Mesodermal cell (in vitro differentiated cells): ENCODE results near the gene HTR5A.

Source experiments
- H3K27ac ChIP-seq: 2 replicates; pipeline ENCODE4 v1.7.0; 2013; ENCODE audit warnings: mild to moderate bottlenecking, low read depth, low read length, moderate library complexity; ENCODE audit not compliant: severe bottlenecking
- H3K36me3 ChIP-seq: 2 replicates; pipeline ENCODE4 v1.7.1; 2013; ENCODE audit warnings: mild to moderate bottlenecking, low read length, moderate library complexity; ENCODE audit not compliant: control insufficient read depth, insufficient read depth
- H3K4me1 ChIP-seq: one replicate; pipeline ENCODE4 v1.7.1; 2013; ENCODE audit warnings: mild to moderate bottlenecking, low read length; ENCODE audit not compliant: insufficient read depth, control insufficient read depth, poor library complexity, severe bottlenecking
- H3K4me3 ChIP-seq: 2 replicates; pipeline ENCODE4 v1.7.0; 2013; ENCODE audit warnings: low read length, control low read depth, mild to moderate bottlenecking; ENCODE audit not compliant: insufficient read depth, poor library complexity, severe bottlenecking; ENCODE audit errors: extremely low read depth
- H3K9me3 ChIP-seq: 2 replicates; pipeline ENCODE4 v1.7.1; 2013; ENCODE audit warnings: mild to moderate bottlenecking, low read length, moderate library complexity; ENCODE audit not compliant: control insufficient read depth
- WGBS, 2 experiments: methylation state at CpG; one replicate each; pipeline ENCODE4 v1.1.5; 2013; ENCODE audit warnings: missing lambda C conversion rate in 2 of 2; ENCODE audit not compliant: insufficient coverage in 2 of 2; 5-methylcytosine and 5-hydroxymethylcytosine counted together

Gene HTR5A

DNA sequence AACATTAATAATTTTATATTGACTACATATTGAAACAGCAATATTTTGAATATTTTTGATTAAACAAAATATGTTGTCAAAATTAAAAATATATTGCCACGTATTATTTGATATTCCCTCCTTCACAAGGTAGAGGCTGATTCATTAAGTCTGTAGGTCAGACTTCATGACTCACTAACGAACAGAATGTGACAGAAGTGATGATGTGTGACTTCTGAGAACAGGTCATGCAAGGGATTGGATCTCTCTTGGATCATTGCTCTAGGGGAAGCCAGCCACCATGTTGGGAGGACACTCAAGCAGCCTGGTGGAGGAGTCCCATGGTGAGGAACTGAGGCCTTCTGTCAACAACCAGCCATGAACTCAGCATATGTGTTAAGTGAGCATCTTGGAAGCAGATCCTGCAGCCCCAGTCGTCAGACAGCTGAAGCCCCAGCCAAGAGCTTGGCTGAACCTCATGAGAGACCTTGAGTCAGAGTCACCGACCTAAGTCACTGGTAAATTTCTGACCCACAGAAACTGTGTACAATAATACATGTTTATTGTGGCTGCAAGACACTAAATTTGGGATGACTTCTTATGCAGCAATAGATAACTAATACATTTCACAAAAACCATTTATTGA is 66.6 kb downstream of the HTR5A start:
- H3K4me3 ChIP-seq = no peak overlapping the region
- no peaks in the 10 kb centered on the region for H3K36me3 ChIP-seq
- no peaks in the 10 kb centered on the region for H3K9me3 ChIP-seq
- 79 to 80% methylated on average over 2 of the region's 4 CpGs for WGBS, 2 experiments
- no peaks in the 10 kb centered on the region for H3K4me1 ChIP-seq
- H3K27ac ChIP-seq = no peak overlapping the region
